Measurements from ENCODE around the gene PDE4B. TPM values are rescaled to one million over a fixed set of nuclear protein-coding genes. Genes with fewer than 3 reads are reported as not detected.
A peak's percentile ranks its signal among the peaks of the same experiment; 100 is the strongest.
"Not testable (repeated sequence)": the region's sequence is repeated elsewhere in the genome, so short reads cannot be mapped to it uniquely, and the experiment has no call there.

Gene PDE4B
- total RNA-seq, 2 donors from 2014 or later = 60.3 to 78.5 TPM

- Mint-ChIP-seq H3K4me3 (no peak overlapping the region), H3K36me3 (ENCODE audit: low read depth) (no peaks in the 10 kb centered on the region), H3K4me1 (peaks cover 7% of the 10 kb centered on the region), H3K9me3 (no peaks in the 10 kb centered on the region), H3K27ac (no peak overlapping the region), H3K27me3 (peaks cover 16% of the 10 kb centered on the region)
- ATAC-seq (replicated peaks) = no peak
Observed at GRCh38 chr1:65827346-65827745, 34.7 kb downstream of the PDE4B start.

- peak overlapping the region; percentile 18 for H3K27ac Mint-ChIP-seq
- no peaks in the 10 kb centered on the region for H3K36me3 Mint-ChIP-seq (ENCODE audit: low read depth)
- H3K4me1 Mint-ChIP-seq = peaks cover 7% of the 10 kb centered on the region
- peak; percentile 99 for ATAC-seq (replicated peaks)
- H3K9me3 Mint-ChIP-seq = no peaks in the 10 kb centered on the region
- peaks cover 11% of the 10 kb centered on the region for H3K27me3 Mint-ChIP-seq
- H3K4me3 Mint-ChIP-seq = peak overlapping the region; percentile 2
Observed at GRCh38 chr1:65830306-65830705, 37.6 kb downstream of the PDE4B start.

GRCh38 chr1:65832296-65832695, 39.6 kb downstream of the PDE4B start:
- Mint-ChIP-seq H3K27ac (no peak overlapping the region), H3K27me3 (peaks cover 11% of the 10 kb centered on the region), H3K9me3 (no peaks in the 10 kb centered on the region), H3K4me1 (peaks cover 7% of the 10 kb centered on the region), H3K4me3 (no peak overlapping the region), H3K36me3 (ENCODE audit: low read depth) (no peaks in the 10 kb centered on the region)
- ATAC-seq (replicated peaks) = no peak

- no peak for ATAC-seq (replicated peaks)
- H3K4me3 Mint-ChIP-seq = no peak overlapping the region
- no peaks in the 10 kb centered on the region for H3K36me3 Mint-ChIP-seq (ENCODE audit: low read depth)
Observed at GRCh38 chr1:65836686-65837085, 44.0 kb downstream of the PDE4B start.

DNA sequence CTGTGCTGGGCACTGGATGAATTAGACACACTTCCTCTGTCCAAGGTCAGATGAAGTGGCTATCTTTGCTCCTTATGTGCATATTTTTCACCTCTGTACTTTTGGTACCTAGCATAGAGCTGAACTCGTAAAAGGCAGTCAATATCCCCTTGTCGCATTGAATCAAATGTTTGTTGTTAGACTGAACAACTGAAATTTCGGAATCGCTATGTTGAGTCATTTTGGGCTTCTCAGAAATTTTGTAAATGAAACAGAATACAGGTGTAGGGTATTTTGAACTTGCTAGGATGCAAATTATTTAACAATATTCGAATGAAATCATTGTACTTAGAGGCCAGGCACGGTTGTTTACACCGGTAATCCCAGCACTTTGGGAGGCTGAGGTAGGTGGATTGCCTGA, 48.0 kb downstream of the PDE4B start:
- H3K4me1 Mint-ChIP-seq = no peaks in the 10 kb centered on the region
- no peak overlapping the region for H3K4me3 Mint-ChIP-seq
- no peaks in the 10 kb centered on the region for H3K9me3 Mint-ChIP-seq
- no peak overlapping the region for H3K27ac Mint-ChIP-seq
- H3K36me3 Mint-ChIP-seq (ENCODE audit: low read depth) = no peaks in the 10 kb centered on the region
- H3K27me3 Mint-ChIP-seq = peaks cover 7% of the 10 kb centered on the region
- ATAC-seq (replicated peaks) = peak; percentile 26

More at GRCh38 chr1:65836686-65837085, 44.0 kb downstream of the PDE4B start:
- Mint-ChIP-seq H3K4me1 (no peaks in the 10 kb centered on the region), H3K9me3 (no peaks in the 10 kb centered on the region), H3K27ac (no peak overlapping the region), H3K27me3 (peaks cover 7% of the 10 kb centered on the region)

GRCh38 chr1:65844296-65844695, 51.6 kb downstream of the PDE4B start:
- Mint-ChIP-seq H3K36me3 (ENCODE audit: low read depth) (no peaks in the 10 kb centered on the region), H3K27me3 (no peaks in the 10 kb centered on the region), H3K4me3 (no peak overlapping the region), H3K9me3 (peaks cover 3% of the 10 kb centered on the region), H3K27ac (no peak overlapping the region), H3K4me1 (no peaks in the 10 kb centered on the region)
- ATAC-seq (replicated peaks) = no peak

DNA sequence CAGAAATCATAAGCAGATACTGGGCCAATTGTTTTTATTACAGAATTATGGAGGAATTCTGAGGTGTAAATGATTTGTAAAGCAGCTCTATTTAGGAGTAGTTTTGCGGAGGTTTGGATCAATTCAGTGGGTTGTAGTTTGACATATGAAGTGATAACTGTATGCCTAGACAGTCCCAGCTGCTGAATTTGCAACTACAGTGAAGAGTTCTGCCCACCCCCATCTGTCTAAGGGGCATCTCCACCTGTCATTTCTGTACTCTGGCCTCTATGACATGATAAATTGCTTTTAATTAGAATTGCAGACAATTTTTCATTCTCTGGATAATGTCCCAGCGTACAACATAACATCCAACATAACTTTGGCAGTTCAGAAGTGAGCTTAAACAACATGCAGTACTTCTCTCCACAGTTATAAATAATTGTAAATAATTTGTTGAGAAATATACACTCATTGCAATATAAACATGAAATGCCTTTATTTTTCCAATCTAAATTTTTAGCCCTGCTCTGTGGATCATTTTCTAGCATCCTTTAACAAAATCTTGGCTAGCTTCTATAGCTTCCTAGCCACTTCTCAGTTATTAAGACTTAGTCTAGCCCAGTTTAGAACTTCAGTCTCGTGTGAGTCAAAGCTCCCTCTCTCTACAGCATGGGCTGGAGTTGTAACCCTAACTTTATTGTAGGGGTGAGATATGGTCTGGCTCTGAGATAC, 52.3 kb downstream of the PDE4B start:
- Mint-ChIP-seq H3K27me3 (no peaks in the 10 kb centered on the region), H3K4me3 (no peak overlapping the region), H3K4me1 (no peaks in the 10 kb centered on the region), H3K27ac (no peak overlapping the region), H3K9me3 (peaks cover 3% of the 10 kb centered on the region), H3K36me3 (ENCODE audit: low read depth) (no peaks in the 10 kb centered on the region)
- no peak for ATAC-seq (replicated peaks)

GRCh38 chr1:65845535-65846060, 52.9 kb downstream of the PDE4B start:
- no peak overlapping the region for H3K27ac Mint-ChIP-seq
- no peak for ATAC-seq (replicated peaks)
- H3K4me3 Mint-ChIP-seq = no peak overlapping the region
- H3K9me3 Mint-ChIP-seq = peaks cover 3% of the 10 kb centered on the region
- no peaks in the 10 kb centered on the region for H3K27me3 Mint-ChIP-seq
- H3K4me1 Mint-ChIP-seq = no peaks in the 10 kb centered on the region
- no peaks in the 10 kb centered on the region for H3K36me3 Mint-ChIP-seq (ENCODE audit: low read depth)

DNA sequence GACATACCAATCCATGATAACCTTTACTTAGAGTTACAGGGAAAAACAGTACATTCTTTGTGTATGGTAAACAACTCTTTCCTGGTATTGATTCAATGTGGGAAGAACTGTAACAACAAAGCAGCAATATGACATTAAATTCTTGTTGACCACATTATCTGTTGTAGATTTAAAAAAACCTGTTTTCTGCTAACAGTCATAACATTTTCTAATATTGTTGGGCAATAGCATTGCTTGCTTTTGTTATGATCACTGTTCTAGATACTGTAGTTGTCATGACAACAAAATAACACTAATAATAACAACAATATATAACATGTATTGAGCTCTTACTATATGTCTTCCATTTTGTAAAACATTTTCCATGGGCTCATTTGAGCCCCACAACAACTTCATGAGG, 54.2 kb downstream of the PDE4B start:
- Mint-ChIP-seq H3K4me3 (no peak overlapping the region), H3K27ac (no peak overlapping the region), H3K4me1 (no peaks in the 10 kb centered on the region), H3K9me3 (peaks cover 7% of the 10 kb centered on the region), H3K27me3 (no peaks in the 10 kb centered on the region), H3K36me3 (ENCODE audit: low read depth) (no peaks in the 10 kb centered on the region)
- no peak for ATAC-seq (replicated peaks)

DNA sequence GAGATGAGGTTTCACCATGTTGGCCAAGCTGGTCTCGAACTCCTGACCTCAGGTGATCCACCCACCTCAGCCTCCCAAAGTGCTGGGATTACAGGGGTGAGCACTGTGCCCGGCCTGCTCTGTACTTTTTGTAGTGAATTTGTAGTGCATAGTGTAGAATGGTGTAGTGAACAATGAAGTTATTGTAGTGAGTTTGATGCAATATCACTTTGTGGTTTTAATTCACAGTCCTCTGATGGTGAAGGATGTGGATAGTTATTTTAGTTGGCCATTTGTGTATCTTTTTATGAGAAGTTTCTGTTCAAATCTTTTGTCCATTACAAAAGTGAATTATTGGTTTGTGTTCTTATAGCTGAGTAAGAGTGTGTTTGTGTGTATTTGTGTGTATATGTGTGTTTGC, 57.6 kb downstream of the PDE4B start:
- H3K4me1 Mint-ChIP-seq = no peaks in the 10 kb centered on the region
- H3K9me3 Mint-ChIP-seq = peaks cover 7% of the 10 kb centered on the region
- no peak overlapping the region for H3K27ac Mint-ChIP-seq
- H3K36me3 Mint-ChIP-seq (ENCODE audit: low read depth) = no peaks in the 10 kb centered on the region
- no peak for ATAC-seq (replicated peaks)
- H3K27me3 Mint-ChIP-seq = no peaks in the 10 kb centered on the region
- H3K4me3 Mint-ChIP-seq = no peak overlapping the region

- H3K27me3 Mint-ChIP-seq; H3K27ac Mint-ChIP-seq; H3K36me3 Mint-ChIP-seq (ENCODE audit: low read depth): not testable (repeated sequence)
Observed at GRCh38 chr1:65856591-65856990, 63.9 kb downstream of the PDE4B start.

GRCh38 chr1:65866439-65866838, 73.7 kb downstream of the PDE4B start:
- H3K4me3 Mint-ChIP-seq = no peak overlapping the region
- H3K27ac Mint-ChIP-seq = no peak overlapping the region
- peaks cover 9% of the 10 kb centered on the region for H3K9me3 Mint-ChIP-seq
- peak; percentile 89 for ATAC-seq (replicated peaks)
- H3K4me1 Mint-ChIP-seq = no peaks in the 10 kb centered on the region
- no peaks in the 10 kb centered on the region for H3K36me3 Mint-ChIP-seq (ENCODE audit: low read depth)
- H3K27me3 Mint-ChIP-seq = peaks cover 28% of the 10 kb centered on the region

More at GRCh38 chr1:65856591-65856990, 63.9 kb downstream of the PDE4B start:
- not testable (repeated sequence) for H3K4me3 Mint-ChIP-seq; ATAC-seq (replicated peaks); H3K9me3 Mint-ChIP-seq; H3K4me1 Mint-ChIP-seq

GRCh38 chr1:65872301-65872700, 79.6 kb downstream of the PDE4B start:
- Mint-ChIP-seq H3K36me3 (ENCODE audit: low read depth) (no peaks in the 10 kb centered on the region), H3K4me3 (no peak overlapping the region), H3K9me3 (peaks cover 5% of the 10 kb centered on the region), H3K4me1 (no peaks in the 10 kb centered on the region), H3K27me3 (peaks cover 20% of the 10 kb centered on the region), H3K27ac (no peak overlapping the region)
- no peak for ATAC-seq (replicated peaks)

GRCh38 chr1:65878342-65878741, 85.6 kb downstream of the PDE4B start:
- H3K4me3 Mint-ChIP-seq; ATAC-seq (replicated peaks); H3K4me1 Mint-ChIP-seq; H3K9me3 Mint-ChIP-seq; H3K36me3 Mint-ChIP-seq (ENCODE audit: low read depth); H3K27me3 Mint-ChIP-seq; H3K27ac Mint-ChIP-seq: not testable (repeated sequence)

- Mint-ChIP-seq H3K4me1 (no peaks in the 10 kb centered on the region), H3K27ac (no peak overlapping the region), H3K36me3 (ENCODE audit: low read depth) (no peaks in the 10 kb centered on the region), H3K27me3 (no peaks in the 10 kb centered on the region), H3K9me3 (no peaks in the 10 kb centered on the region), H3K4me3 (no peak overlapping the region)
- ATAC-seq (replicated peaks) = no peak
Observed at GRCh38 chr1:65880611-65881010, 87.9 kb downstream of the PDE4B start.

Data from activated T-helper 17 cell treated with anti-CD3 and anti-CD28 coated beads, Interleukin-2, amount 50 U/mL, for 72 hours (primary cell).